Psoas muscle (tissue), 8 donors: ENCODE results near the gene GNA15. TPM values are rescaled to one million over a fixed set of nuclear protein-coding genes. Genes with fewer than 3 reads are reported as not detected.

Experiments used
- ATAC-seq, 4 donors: fragments of 200-7000 bp; cut with Tn5 transposase; one replicate each; pipeline ENCODE4 v1.9.1; 2020; ENCODE audit warnings: moderate library complexity in 3 of 4, mild to moderate bottlenecking in 2 of 4
- DNase-seq, 2 donors: peaks; one replicate each; pipeline ENCODE4 v3.0.0-alpha.2; 2020
- H3K27ac ChIP-seq: fragments of 200-600 bp; one replicate; pipeline ENCODE4 v1.8.0; 2022
- H3K27me3 ChIP-seq, 3 donors: fragments of 200-600 bp in 1 of 3; one replicate each; pipeline versions ENCODE4 v1.6.1 to v1.8.0; 2013 to 2022; ENCODE audit warnings: low read length in 2 of 3, mild to moderate bottlenecking in 2 of 3, moderate library complexity in 1 of 3; ENCODE audit not compliant: insufficient read depth in 3 of 3
- H3K36me3 ChIP-seq, 2 donors: fragments of 200-600 bp in 1 of 2; one replicate each; pipeline versions ENCODE4 v1.6.1 to v1.8.0; 2013 to 2022; ENCODE audit warnings: low read depth in 1 of 2, mild to moderate bottlenecking in 1 of 2, moderate library complexity in 1 of 2; ENCODE audit not compliant: insufficient read depth in 1 of 2
- H3K4me1 ChIP-seq: fragments of 200-600 bp; one replicate; pipeline ENCODE4 v1.8.0; 2022
- H3K4me3 ChIP-seq: fragments of 200-600 bp; one replicate; pipeline ENCODE4 v1.8.0; 2022; ENCODE audit warnings: mild to moderate bottlenecking
- H3K9me3 ChIP-seq: fragments of 200-600 bp; one replicate; pipeline ENCODE4 v1.8.0; 2022
- WGBS, 3 donors: extraction: QIAGEN DNeasy Blood & Tissue Kit; methylation state at CpG; one replicate each; pipeline versions ENCODE4 v1.1.6 to v1.1.7; 2013; 5-methylcytosine and 5-hydroxymethylcytosine counted together
- intact Hi-C, 2 donors: fragments of 100-400 bp; cut with DNase I; formaldehyde crosslinking; loops; one replicate each; pipeline versions ENCODE4 v1.11.0 to v1.14.2; 2022
- polyA plus RNA-seq, 3 donors: library from polyadenylated mRNA; stranded (reverse); fragments of 200-250 nt; gene quantifications; one replicate each; pipeline ENCODE4 v1.2.3, GENCODE V29; 2013
- total RNA-seq, 4 donors: library from RNA; stranded (reverse); fragmentation: NEBNext Ultra II Directional in 2 of 4; extraction: Animal tissue kit (Norgen Biotek cat#: 25700) in 2 of 4; gene quantifications; one replicate each; pipeline versions ENCODE4 v1.2.1 to v1.2.4, GENCODE V29; 2021 to 2023
- TF ChIP-seq, protein P1 (sequence below): fragments of 200-600 bp; IDR thresholded peaks from one replicate; pipeline ENCODE4 v1.8.0; 2022; ENCODE audit warnings: antibody characterized with exemption
- donor health status: healthy with polysubstance abuse.
- donor health status: DM: no; HTN: no; CAD: no; lungs with moderate emphysema.
- donor health status: Bipolar disorder and iron deficiency.
- donor health status: healthy.
- donor health status: DM: yes; HTN: yes; CAD: no.
- donor health status: DM: no; HTN: no; CAD: no.
- donor health status: DM: no; HTN: no; CAD: no.
- donor health status: DM: yes; HTN: yes; CAD: no.

The GNA15 gene
- total and polyA plus RNA-seq, 7 donors, result 0.18 to 1.9 (median 0.91) TPM

DNA sequence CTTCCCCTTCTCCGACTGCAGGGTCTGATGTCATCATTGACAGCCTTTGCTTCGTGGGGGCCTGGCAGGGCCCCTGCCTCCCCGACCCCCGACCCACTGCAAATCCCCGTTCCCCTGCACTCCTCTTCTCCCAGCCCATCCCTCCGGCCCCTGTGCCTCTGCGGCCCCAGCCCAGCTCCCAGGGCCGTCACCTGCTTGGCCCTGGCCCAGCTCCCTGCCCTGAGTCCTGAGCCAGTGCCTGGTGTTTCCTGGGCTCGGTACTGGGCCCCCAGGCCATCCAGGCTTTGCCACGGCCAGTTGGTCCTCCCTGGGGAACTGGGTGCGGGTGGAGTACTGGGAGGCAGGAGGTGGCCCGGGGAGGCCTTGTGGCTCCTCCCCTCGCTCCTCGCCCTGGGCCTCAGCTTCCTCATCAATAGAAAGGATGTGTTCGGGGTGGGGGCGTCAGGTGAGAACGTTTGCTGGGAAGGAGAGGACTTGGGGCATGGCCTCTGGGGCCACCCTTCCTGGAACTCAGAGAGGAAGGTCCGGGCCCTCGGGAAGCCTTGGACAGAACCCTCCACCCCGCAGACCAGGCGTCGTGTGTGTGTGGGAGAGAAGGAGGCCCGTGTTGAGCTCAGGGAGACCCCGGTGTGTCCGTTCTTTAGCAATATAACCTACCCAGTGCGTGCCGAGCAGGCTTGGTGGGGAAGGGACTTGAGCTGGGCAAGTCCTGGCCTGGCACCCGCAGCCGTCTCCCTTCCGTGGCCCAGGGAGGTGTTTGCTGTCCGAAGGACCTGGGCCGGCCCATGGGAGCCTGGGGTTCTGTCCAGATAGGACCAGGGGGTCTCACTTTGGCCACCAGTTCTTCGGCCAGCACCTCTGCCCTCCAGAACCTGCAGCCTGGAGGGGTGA, 72.7 kb downstream of the GNA15 start:
- ATAC-seq (no peak), DNase-seq (no peak)
- H3K27ac ChIP-seq, result no peak overlapping the region
- H3K9me3 ChIP-seq, result no peaks in the 10 kb centered on the region
- H3K4me3 ChIP-seq, result no peak overlapping the region
- H3K27me3 ChIP-seq, result no peaks in the 10 kb centered on the region
- TF ChIP-seq, protein P1, sequence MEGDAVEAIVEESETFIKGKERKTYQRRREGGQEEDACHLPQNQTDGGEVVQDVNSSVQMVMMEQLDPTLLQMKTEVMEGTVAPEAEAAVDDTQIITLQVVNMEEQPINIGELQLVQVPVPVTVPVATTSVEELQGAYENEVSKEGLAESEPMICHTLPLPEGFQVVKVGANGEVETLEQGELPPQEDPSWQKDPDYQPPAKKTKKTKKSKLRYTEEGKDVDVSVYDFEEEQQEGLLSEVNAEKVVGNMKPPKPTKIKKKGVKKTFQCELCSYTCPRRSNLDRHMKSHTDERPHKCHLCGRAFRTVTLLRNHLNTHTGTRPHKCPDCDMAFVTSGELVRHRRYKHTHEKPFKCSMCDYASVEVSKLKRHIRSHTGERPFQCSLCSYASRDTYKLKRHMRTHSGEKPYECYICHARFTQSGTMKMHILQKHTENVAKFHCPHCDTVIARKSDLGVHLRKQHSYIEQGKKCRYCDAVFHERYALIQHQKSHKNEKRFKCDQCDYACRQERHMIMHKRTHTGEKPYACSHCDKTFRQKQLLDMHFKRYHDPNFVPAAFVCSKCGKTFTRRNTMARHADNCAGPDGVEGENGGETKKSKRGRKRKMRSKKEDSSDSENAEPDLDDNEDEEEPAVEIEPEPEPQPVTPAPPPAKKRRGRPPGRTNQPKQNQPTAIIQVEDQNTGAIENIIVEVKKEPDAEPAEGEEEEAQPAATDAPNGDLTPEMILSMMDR, result no peak
- 89 to 91% (median 90%) methylated on average over 32 to 33 of the region's 33 CpGs for WGBS, 3 donors
- intact Hi-C loops, result no loop called here
- H3K36me3 ChIP-seq, result peaks cover 0 to 47% of the 10 kb centered on the region in 2 donors
- no peaks in the 10 kb centered on the region for H3K4me1 ChIP-seq

DNA sequence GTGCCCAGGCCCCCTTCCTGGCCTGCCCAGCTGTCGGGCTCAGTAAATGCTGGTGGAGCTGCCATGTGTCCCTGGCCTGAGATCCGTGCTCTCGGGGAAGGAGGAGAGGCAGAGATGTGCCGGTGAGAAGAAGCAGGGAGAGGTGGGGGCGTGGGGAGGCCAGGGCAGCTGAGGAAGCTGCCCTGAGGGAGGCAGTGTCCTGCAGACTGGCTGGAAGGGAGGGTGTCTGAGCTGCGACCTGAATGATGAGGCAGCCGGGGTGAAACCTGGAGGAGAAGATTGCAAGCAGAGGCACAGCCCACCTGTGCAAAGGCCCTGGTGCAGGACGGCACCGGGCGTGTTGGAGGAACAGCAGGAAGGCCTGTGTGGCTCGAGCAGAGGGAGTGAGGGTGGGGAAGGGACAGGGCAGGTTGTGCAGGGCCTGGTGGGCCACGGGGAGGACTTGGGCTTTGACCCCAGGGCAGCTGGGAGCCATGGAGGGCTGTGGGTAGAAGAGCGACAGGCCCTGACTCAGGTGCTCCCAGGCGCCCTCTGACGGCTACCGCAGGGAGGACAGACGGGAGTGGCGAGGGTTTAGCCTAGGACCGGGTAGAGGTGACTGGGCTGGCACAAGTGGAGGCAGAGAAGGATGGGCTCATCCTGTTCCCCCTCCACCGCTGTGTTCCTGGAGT, 74.6 kb downstream of the GNA15 start:
- ATAC-seq (peak in 3 of 4 donors; percentile 57 to 72 (median 64)), DNase-seq (peak; percentile 56 to 77)
- TF ChIP-seq, protein P1, result peak; percentile 16
- H3K4me3 ChIP-seq, result no peak overlapping the region
- no peaks in the 10 kb centered on the region for H3K27me3 ChIP-seq
- peaks cover 0 to 28% of the 10 kb centered on the region in 2 donors for H3K36me3 ChIP-seq
- WGBS, 3 donors, result 35 to 42% (median 36%) methylated on average over 18 to 20 of the region's 20 CpGs
- intact Hi-C loops, result no loop called here
- H3K4me1 ChIP-seq, result no peaks in the 10 kb centered on the region
- H3K27ac ChIP-seq, result no peak overlapping the region
- H3K9me3 ChIP-seq, result no peaks in the 10 kb centered on the region

DNA sequence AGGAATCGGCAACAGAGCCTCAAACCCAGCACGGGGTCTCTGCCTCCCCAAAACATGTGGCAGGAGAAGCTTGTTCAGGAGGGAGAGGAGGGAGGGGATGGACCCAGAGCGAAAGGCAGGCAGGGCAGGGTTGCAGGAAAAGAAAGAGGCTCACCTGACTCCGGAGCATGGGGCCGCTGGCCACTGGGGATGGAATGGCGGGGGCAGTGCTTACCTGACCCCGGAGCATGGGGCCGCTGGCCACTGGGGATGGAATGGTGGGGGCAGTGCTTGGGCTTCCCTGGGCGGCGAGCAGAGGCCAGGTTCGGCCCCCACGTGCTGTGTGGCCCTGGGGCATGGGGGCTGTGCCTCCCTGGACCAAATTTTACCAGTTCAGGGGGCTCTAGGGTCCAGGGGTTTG, 75.4 kb downstream of the GNA15 start:
- DNase-seq, result no peak
- TF ChIP-seq, protein P1, result no peak
- no peak overlapping the region for H3K27ac ChIP-seq
- H3K27me3 ChIP-seq, result no peaks in the 10 kb centered on the region
- H3K4me1 ChIP-seq, result no peaks in the 10 kb centered on the region
- no peaks in the 10 kb centered on the region for H3K9me3 ChIP-seq
- intact Hi-C loops, result no loop called here
- peak in 2 of 4 donors; percentile 6 to 29 for ATAC-seq
- 34 to 44% (median 37%) methylated on average over 12 of the region's 12 CpGs for WGBS, 3 donors
- peaks cover 0 to 24% of the 10 kb centered on the region in 2 donors for H3K36me3 ChIP-seq
- H3K4me3 ChIP-seq, result no peak overlapping the region

DNA sequence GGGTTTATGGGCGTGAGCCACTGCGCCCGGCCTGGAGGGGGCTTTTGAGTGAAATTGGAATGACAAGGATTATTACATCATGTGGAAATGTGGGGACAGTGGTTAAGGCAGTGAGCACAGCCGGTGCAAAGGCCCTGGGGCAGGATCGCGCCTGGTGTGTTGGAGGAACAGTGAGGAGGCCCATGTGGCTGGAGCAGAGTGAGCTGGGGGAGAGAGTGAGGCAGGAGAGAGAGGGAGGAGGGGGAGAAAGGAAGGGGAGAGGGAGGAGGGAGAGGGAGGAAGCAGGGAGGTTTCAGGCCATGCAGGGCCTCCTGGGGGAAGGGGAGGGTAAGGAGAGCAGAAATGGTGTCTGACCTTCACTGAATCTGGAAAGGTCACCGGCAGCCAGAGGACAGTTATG, 77.3 kb downstream of the GNA15 start:
- intact Hi-C loops, result no loop called here
- Histone ChIP-seq H3K36me3 (peaks cover 0 to 4% of the 10 kb centered on the region in 2 donors), H3K27me3 (peaks cover 0 to 3% (median 0%) of the 10 kb centered on the region in 3 donors), H3K27ac (no peak overlapping the region), H3K9me3 (no peaks in the 10 kb centered on the region), H3K4me3 (no peak overlapping the region), H3K4me1 (no peaks in the 10 kb centered on the region)
- DNase-seq (no peak), ATAC-seq (no peak)
- TF ChIP-seq, protein P1, result no peak
- WGBS, 3 donors, result 90 to 93% (median 91%) methylated on average over 7 of the region's 7 CpGs

Other genes with a start within 250 kb of the GNA15 start
- gene ZNF57, start 235.1 kb upstream of the GNA15 start, total RNA-seq, result 1 to 10 TPM; 1.0 to 1.7 (median 1.3) TPM
- 1 to 10 TPM in 1 of 3 donors, under 1 TPM in 2; 0.65 to 1.9 (median 0.77) TPM for gene ZNF57, start 235.1 kb upstream of the GNA15 start, polyA plus RNA-seq
- gene ZNF77, start 191.1 kb upstream of the GNA15 start, total RNA-seq, result 1 to 10 TPM; 1.3 to 2.4 (median 1.3) TPM
- 1 to 10 TPM in 2 of 3 donors, under 1 TPM in 1; 0.84 to 1.9 (median 1.6) TPM for gene ZNF77, start 191.1 kb upstream of the GNA15 start, polyA plus RNA-seq
- gene TLE6, start 158.5 kb upstream of the GNA15 start, total RNA-seq, result under 1 TPM in 3 of 4 donors, not detected in 1; 0.50 to 0.89 (median 0.68) TPM
- gene TLE6, start 158.5 kb upstream of the GNA15 start, polyA plus RNA-seq, result 1 to 10 TPM in 2 of 3 donors, under 1 TPM in 1; 0.96 to 2.2 (median 1.5) TPM
- 10 to 100 TPM; 28.6 to 42.5 (median 36.1) TPM for gene TLE2, start 106.8 kb upstream of the GNA15 start, total RNA-seq
- 10 to 100 TPM; 23.5 to 35.1 (median 31.8) TPM for gene TLE2, start 106.8 kb upstream of the GNA15 start, polyA plus RNA-seq
- gene TLE5, start 73.5 kb upstream of the GNA15 start, total RNA-seq, result 100 to 1,000 TPM; 390 to 607 (median 551) TPM
- 100 to 1,000 TPM; 450 to 786 (median 780) TPM for gene TLE5, start 73.5 kb upstream of the GNA15 start, polyA plus RNA-seq
- gene GNA11, start 41.7 kb upstream of the GNA15 start, total RNA-seq, result 10 to 100 TPM; 46.7 to 62.4 (median 52.0) TPM
- gene GNA11, start 41.7 kb upstream of the GNA15 start, polyA plus RNA-seq, result 10 to 100 TPM; 32.9 to 85.2 (median 33.4) TPM
- under 1 TPM; 0.40 to 0.79 (median 0.70) TPM for gene S1PR4, start 42.7 kb downstream of the GNA15 start, total RNA-seq
- under 1 TPM; 0.63 to 0.94 (median 0.77) TPM for gene S1PR4, start 42.7 kb downstream of the GNA15 start, polyA plus RNA-seq
- gene NCLN, start 49.9 kb downstream of the GNA15 start, total RNA-seq, result 10 to 100 TPM; 15.4 to 60.9 (median 28.5) TPM
- 10 to 100 TPM; 26.1 to 86.1 (median 63.7) TPM for gene NCLN, start 49.9 kb downstream of the GNA15 start, polyA plus RNA-seq
- not detected for gene CELF5, start 88.6 kb downstream of the GNA15 start, total RNA-seq
- gene CELF5, start 88.6 kb downstream of the GNA15 start, polyA plus RNA-seq, result under 1 TPM in 1 of 3 donors, not detected in 2; 0.06 TPM
- gene NFIC, start 230.6 kb downstream of the GNA15 start, total RNA-seq, result 100 to 1,000 TPM; 209 to 439 (median 325) TPM
- 100 to 1,000 TPM in 2 of 3 donors, 10 to 100 TPM in 1; 100.0 to 270 (median 165) TPM for gene NFIC, start 230.6 kb downstream of the GNA15 start, polyA plus RNA-seq